Measurements from ENCODE around the gene PCCA.

PCCA gene

DNA sequence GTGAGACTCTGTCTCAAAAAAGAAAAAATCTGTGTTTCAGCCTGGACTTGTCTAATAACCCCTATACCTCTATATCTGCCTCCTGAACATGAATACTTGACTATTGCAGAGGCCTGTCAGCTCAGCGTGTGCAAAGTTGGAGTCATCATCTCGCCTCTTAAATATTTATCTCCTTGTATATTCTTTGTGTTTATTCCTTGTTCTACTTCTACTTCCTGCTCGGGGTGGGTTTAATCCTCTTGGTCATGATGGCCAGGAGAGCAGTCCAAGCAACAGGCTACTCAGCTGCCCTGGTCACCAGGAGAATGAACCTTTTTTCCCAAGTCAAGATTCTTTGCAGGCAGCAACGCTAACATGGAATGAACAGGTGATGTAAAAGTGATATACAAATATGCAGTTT lies 119.1 kb downstream of the PCCA start:
- TF ChIP-seq, protein P1, sequence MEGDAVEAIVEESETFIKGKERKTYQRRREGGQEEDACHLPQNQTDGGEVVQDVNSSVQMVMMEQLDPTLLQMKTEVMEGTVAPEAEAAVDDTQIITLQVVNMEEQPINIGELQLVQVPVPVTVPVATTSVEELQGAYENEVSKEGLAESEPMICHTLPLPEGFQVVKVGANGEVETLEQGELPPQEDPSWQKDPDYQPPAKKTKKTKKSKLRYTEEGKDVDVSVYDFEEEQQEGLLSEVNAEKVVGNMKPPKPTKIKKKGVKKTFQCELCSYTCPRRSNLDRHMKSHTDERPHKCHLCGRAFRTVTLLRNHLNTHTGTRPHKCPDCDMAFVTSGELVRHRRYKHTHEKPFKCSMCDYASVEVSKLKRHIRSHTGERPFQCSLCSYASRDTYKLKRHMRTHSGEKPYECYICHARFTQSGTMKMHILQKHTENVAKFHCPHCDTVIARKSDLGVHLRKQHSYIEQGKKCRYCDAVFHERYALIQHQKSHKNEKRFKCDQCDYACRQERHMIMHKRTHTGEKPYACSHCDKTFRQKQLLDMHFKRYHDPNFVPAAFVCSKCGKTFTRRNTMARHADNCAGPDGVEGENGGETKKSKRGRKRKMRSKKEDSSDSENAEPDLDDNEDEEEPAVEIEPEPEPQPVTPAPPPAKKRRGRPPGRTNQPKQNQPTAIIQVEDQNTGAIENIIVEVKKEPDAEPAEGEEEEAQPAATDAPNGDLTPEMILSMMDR (IDR thresholded peaks at IDR 0.05; ENCODE audit: low read depth, low read length), result no peak
- H3K27me3 ChIP-seq (ENCODE audit: insufficient read depth, low read depth, severe bottlenecking), result no peaks in the 10 kb centered on the region
- no peaks in the 10 kb centered on the region for H3K9me3 ChIP-seq (ENCODE audit: severe bottlenecking)
- DNase-seq, result no peak
- no peak overlapping the region for H3K27ac ChIP-seq
- H3K4me3 ChIP-seq (ENCODE audit: low read depth, low read length), result no peak overlapping the region
- peaks cover 20% of the 10 kb centered on the region for H3K36me3 ChIP-seq

DNA sequence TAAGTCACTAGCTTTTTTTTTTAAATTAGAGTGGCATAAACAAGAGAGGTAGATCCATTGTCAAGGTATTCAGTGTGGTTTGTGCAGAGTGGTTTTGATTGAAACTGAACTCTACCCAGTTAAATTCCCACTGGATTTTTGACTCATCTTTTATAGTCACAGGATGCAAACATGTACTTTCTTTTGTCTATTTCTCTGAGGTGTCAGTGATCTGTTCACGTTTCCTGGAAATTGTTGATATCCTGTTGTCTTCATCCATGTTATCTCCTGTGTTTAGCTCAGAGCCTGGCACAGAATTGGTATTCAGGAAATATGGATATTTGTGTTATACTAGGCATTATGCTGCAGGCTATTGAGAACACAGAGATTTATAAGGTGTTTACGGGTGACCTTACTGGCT lies 119.7 kb downstream of the PCCA start:
- H3K4me3 ChIP-seq (ENCODE audit: low read depth, low read length), result no peak overlapping the region
- no peak overlapping the region for H3K27ac ChIP-seq
- TF ChIP-seq, protein P1 (IDR thresholded peaks at IDR 0.05; ENCODE audit: low read depth, low read length), result no peak
- H3K27me3 ChIP-seq (ENCODE audit: insufficient read depth, low read depth, severe bottlenecking), result no peaks in the 10 kb centered on the region
- DNase-seq, result no peak
- no peaks in the 10 kb centered on the region for H3K9me3 ChIP-seq (ENCODE audit: severe bottlenecking)
- peaks cover 21% of the 10 kb centered on the region for H3K36me3 ChIP-seq

DNA sequence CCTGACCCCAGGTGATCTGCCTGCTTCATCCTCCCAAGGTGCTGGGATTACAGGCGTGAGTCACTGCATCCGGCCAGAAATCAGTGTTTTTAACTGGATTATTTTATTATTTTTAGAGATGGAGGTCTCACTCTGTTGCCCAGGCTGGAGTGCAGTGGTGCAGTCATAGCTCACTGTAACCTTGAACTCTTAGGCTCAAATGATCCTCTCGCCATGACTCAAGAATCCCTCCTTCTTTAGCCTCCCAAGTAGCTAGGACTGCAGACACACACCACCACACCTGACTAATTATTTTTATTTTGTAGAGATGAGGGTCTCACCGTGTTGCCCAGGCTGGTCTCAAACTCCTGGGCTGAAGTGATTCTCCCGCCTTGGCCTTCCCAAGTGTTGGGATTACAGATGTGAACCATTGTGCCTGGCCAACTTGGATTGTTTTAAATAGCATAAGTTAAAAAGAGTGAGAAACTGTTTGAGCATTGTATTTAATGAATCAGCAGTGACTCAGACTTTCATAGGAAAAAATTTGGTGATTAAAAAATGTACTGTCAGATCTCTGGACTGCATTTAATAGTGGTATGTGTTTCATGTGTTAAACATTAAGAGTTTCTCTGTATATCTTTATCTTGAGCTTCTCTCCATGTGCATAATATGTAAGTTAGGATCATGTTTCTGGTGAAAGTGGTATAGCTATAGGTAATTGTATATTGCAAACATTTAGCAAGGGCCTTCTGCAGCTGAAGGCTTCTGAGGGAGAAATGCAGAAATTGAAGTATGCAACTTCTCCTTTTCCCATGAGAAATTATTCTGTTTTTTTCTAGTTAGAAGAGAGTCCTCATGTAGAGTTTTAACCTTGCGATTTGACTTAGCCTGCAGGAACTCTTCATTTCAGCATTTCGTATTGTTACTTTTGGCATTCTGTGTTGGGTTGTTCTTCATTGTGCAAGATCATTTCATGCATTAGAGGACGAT lies 121.2 kb downstream of the PCCA start:
- TF ChIP-seq, protein P1 (IDR thresholded peaks at IDR 0.05; ENCODE audit: low read depth, low read length), result no peak
- DNase-seq, result no peak
- Histone ChIP-seq H3K27ac (no peak overlapping the region), H3K4me3 (ENCODE audit: low read depth, low read length) (no peak overlapping the region), H3K27me3 (ENCODE audit: insufficient read depth, low read depth, severe bottlenecking) (no peaks in the 10 kb centered on the region), H3K36me3 (peaks cover 25% of the 10 kb centered on the region), H3K9me3 (ENCODE audit: severe bottlenecking) (no peaks in the 10 kb centered on the region)

DNA sequence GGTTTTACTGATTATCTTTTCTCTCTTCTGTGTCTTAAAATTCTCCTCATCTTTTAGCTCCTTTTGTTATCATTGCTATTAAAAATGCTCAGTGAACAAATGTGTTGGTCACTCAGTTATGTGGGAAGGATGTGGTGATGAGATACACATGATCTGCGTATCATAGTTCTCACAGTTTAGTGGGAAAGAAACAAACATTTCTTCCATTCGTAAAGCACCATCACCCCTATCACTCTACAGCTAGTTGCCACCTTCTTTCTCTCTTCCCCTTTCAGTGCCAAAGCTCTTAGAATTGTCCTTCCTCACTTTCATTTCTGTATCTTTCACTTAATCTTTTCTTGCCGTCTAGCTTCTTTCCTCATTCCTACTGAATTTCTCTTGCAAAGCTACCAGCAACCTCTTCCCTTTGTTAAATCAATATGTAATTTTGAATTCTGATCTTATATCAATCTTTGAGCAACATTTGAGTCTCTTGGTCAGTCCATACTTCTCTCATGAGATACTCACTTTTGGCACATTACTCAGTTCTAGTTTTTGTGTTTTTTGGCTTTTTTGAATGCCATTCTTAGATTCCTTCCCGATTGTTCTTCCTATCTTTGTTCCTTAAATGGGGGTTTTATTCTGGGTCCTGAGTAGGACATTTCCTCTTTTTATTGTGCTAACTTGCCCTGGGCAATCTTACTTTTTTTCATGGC lies 122.3 kb downstream of the PCCA start:
- Histone ChIP-seq H3K27me3 (ENCODE audit: insufficient read depth, low read depth, severe bottlenecking) (no peaks in the 10 kb centered on the region), H3K9me3 (ENCODE audit: severe bottlenecking) (no peaks in the 10 kb centered on the region), H3K27ac (no peak overlapping the region), H3K36me3 (peaks cover 28% of the 10 kb centered on the region), H3K4me3 (ENCODE audit: low read depth, low read length) (no peak overlapping the region)
- no peak for DNase-seq
- TF ChIP-seq, protein P1 (IDR thresholded peaks at IDR 0.05; ENCODE audit: low read depth, low read length), result no peak

DNA sequence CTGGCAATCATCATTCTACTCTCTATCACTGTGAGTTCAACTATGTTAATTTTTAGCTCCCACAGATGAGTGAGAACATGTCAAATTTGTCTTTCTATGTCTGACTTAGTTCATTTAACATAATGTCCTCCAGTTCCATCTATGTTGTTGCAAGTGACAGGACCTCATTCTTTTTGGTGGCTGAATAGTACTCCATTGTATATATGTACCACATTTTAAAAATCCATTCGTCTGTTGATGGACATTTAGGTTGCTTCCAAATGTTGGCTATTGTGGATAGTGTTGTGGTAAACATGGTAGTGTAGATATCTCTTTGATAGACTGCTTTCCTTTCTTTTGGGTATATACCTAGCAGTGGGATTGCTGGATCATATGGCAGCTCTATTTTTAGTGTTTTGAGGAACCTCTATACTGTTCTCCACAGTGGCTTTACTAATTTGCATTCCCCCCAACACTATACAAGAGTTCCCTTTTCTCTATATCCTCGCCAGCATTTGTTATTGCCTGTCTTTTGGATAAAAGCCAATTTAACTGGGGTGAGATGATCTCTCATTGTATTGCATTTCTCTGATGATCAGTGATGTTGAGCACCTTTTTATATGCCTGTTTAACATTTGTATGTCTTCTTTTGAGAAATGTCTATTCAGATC lies 124.1 kb downstream of the PCCA start:
- Histone ChIP-seq H3K4me3 (ENCODE audit: low read depth, low read length) (no peak overlapping the region), H3K36me3 (peaks cover 35% of the 10 kb centered on the region), H3K9me3 (ENCODE audit: severe bottlenecking) (no peaks in the 10 kb centered on the region), H3K27me3 (ENCODE audit: insufficient read depth, low read depth, severe bottlenecking) (no peaks in the 10 kb centered on the region), H3K27ac (no peak overlapping the region)
- no peak for DNase-seq
- TF ChIP-seq, protein P1 (IDR thresholded peaks at IDR 0.05; ENCODE audit: low read depth, low read length), result no peak
